Skin of body (tissue), 2 donors: ENCODE data around the gene RPL7A. TPM values are rescaled to one million over a fixed set of nuclear protein-coding genes. Genes with fewer than 3 reads are reported as not detected.
"Not testable (repeated sequence)": the region's sequence is repeated elsewhere in the genome, so short reads cannot be mapped to it uniquely, and the experiment has no call there.

Source experiments
- DNase-seq: peaks from one replicate; lab custom pipeline; 2025; lab: John Stamatoyannopoulos, UW
- total RNA-seq: library from RNA; depleted of rRNA; stranded (reverse); fragments of >200 nt; gene quantifications from one replicate; pipeline ENCODE4 v1.2.3, GENCODE V29; 2014

Gene RPL7A
- total RNA-seq, 1 donor from 2014 or later: 1,486 TPM

DNA sequence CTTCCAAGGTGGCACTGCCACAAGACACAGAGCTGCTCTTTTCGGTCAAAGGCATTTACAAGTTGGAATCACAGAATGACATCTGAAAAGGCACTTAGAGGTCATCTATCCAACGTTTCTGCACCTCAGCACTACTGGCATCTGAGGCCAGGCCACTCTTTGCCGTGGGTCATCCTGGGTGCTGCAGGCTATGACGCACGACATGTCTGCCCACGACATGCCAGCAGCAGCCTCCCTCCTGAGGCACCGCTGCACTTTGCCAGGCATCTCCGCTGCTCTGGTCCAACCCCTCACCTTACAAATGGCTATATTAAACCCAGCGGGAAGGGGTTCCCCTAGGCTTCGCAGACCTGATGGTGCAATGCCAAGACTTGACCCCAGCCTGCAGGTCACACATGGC, 19.8 kb downstream of the RPL7A start:
- DNase-seq: no peak

DNA sequence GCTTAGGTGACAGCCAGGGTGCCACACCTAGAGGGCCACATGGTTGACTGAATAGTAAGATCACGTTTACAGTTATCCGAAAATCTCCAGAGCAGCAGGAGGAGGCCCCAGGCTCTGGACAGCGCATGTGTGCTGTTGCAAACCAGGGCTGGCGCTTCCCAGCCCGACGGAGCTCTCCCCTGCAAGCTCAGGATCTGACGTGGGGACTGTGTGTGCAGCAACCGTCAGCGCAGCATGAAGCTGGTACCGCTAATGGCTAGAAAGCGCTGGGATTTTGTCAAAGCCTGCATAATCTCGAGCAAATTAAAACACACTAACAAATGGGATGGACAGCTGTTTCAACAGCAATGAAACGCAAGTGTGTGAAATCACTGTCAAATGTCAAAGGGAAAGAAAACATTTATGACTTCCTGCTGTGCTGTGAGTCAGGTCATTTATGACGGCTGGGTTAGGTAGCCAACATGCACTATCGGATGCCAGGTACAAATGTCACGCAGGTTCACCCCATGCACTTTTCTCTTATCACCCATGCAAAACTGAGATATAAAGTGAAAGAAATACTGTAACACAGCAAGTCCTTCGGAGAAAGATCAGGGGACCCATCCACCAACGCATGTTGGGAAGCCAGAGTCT, 20.3 kb downstream of the RPL7A start:
- DNase-seq: no peak

DNA sequence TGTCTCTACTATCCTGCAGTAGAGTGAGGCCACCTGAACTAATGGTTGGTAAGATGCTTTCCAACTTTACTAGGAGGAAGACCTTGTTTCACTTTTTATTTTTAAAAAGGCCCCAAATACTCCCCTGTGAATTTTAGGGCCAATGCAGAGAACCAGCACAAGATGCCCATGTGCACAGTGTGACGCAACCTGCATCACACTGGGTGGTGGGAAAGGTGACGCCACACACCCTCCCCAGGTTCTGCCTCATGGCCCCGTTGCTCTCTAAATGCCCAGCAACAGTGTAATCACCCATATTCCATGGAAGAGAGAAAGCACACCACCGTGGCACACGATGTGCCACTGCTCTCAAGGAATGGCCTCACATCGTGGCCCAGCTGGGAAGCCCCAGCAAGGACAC, 21.4 kb downstream of the RPL7A start:
- DNase-seq: no peak

DNA sequence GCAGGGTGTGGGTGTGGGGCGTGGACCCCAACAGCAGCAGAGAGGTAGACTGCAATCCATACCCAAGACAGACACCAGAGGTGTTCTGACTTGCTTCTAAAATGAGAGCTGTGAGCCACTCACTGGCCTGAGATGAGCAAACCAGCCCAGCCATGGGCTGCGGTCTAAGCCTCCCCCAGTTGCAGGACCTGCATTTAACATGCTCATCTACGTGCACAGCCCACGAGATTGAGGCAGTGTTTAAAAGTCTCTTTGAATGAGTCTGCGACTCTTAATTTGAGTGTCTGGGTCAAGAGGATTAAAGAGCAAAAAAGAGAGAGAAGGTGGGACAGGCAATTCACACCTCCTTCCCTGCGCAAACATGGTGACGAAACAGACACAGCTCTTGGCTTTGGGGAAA, 21.9 kb downstream of the RPL7A start:
- DNase-seq: no peak

DNA sequence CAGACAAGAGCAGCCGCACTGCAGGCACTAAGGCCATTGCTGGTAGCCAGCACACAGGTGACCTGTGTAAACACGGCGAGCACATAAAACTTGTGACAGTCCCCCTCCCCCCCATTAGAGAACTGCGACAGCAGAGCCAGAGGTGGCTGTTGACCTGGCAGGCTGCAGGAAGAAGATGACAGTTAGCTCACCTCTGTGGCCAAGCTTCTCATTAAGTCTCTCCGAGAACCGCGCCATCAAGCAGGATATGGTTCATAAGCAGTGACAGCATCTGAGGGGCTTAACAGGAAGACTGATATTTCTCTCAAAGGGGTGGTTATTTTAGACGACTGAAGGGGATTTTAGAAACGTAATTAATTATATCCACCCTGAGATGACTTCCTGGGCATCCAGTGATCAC, 22.7 kb downstream of the RPL7A start:
- no peak for DNase-seq

DNA sequence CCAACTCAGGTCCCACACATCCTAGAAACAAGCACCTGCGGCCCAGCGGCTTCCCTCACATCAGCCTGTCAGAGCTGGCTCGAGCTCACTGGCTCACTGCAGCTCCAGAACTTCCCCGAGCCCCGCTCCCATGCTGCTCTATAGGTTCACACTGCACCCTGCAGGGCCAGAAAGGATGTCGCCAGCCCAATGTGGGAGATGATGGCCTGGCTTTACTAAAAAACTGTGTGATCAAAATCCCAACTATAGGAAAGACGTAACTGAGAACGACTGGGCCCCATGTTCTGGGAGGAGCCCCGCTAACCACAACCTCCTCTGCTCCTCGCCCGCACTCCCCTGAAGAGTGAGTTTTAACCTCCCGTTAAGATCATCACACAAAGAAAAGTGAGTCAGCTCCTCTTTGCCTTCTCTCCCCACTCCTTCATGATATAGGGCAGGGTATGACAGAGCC, 23.3 kb downstream of the RPL7A start:
- DNase-seq: no peak

DNA sequence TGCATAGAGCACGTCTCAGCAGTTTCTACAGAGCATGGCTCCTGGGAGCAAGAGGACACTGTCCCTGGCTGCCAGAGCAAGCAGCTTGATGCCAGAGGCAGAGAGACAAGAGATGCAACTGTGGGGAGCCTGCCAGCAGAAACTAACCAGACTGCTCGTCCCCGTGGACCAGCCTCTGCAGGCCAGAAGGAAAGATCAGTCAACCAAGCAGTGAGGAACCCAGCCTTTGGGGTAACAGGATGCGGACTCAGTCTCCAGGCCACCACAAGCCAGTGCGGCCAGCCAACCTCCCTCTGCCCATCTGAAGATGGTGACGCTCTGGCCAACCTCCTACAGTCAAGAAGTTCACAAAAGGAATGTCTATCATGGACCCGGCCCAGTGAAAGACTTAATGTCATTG, 24.1 kb downstream of the RPL7A start:
- no peak for DNase-seq

DNA sequence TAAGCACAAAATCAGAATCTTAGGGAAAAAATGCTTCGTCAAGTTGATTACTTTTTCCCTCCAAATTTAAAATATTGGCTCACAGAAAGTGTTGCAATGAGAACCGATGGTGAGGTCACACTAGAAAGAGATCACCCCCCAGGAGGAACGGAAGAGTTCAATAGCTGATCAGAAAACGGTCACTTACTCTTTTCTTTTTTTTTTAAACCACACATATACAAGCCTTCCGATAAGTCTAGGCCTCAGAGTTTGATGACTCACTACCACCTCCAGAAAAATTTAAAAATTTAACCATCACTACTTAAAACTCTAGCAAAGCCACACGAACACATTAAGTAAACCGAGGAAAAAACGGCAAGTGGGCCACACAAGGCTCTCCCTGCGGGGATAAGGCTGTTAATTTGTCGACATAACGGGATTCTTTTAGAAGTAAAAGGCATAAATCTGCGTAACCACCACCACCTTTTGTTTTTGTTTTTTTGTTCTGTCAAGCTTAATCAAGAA, 26.6 kb downstream of the RPL7A start:
- DNase-seq: no peak

DNA sequence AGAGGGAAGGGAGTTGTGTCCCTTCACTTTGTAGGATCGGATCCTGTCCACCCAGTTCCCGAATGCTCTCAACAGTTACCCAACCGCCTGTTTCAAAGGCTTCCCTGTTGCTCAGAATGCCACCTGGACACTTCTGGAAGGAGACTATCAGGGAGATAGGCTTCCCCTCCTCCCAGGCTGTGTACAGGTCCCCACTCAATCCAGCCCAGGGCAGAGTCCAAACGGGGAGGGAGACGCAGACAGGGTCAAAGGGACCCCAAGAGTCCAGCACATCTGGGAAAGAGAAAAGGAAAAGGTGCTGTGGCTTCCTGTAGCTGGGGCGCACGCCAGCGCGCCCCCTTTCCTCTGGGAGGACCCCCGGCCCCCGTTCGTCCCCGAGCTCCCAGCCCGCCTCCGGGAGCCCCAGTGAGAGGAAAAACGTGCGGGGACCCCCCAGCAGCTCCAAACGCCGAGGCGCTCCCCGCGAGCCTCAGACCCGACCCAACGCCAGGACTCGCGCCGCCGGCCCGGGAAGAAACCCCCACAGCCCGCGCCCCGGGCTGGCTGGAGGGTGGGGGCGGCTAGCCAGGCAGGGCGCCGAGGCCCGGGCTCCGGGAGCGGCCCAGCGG, 27.2 kb downstream of the RPL7A start:
- DNase-seq: no peak

DNA sequence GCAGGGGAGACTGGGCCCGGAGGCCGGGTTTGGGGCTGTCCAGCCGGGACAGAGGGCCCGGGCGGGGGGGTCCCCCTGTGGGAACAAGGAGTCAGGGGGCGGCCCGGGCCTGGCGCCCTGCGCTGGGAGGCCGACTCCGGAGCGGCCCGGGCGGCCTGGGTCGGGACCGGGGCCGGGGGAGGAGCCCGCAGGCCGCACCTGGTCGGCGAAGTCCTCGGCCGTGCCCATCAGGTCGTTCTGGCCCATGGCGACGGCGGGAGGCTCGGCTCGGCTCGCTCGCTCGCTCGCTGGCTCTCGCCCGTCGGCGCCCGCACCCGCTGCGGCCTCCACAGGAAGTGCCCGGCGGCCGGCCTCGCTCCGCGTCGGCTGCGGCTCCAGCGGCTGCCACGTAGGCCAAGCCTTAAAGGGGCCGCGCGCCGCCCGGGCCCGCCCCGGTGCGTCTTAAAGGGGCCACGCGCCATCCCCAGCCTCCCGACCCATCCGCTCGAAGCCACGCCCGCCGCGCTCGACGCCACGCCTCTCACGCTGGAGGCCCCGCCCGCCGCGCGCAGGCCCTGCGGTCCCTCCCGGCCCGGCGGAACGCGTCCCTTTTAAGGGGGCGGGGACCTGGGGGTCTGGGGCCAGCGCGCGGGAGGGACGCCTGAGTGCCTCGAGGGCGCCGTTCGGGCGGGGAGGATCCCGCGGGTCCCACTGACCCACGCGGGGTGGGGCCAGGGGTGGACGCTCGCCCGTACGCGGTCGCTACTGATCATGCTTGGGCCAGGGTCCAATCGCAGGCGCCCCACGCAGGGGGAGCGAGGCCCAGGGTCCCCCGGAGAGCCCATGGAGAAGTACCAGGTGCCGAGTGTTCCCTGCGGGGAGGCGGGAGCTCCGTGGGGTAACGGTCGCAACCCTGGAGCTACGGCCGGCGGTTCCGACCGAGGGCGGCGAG, 28.0 kb downstream of the RPL7A start, which contains the start of the genes STKLD1 and SURF4:
STKLD1 (plus strand) TSS at position 643 of the 931 bp plus-strand sequence; CDS start at position 751, 108 bp downstream.
SURF4 (minus strand) TSS at position 337 of the 931 bp plus-strand sequence; CDS start at position 246, 91 bp downstream.
- peak; percentile 94 for DNase-seq

DNA sequence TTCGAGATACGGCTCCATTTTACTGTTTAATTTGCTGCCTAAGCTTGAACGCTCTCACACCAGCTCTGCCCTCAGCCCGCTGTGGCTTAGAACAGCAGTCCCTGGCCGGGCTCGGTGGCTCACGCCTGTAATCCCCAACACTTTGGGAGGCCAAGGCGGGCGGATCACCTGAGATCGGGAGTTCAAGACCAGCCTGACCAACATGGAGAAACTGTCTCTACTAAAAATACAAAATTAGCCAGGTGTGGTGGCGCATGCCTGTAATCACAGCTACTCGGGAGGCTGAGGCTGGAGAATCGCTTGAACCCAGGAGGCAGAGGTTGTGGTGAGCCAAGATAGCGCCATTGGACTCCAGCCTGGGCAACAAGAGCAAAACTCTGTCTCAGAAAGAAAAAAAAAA, 29.3 kb downstream of the RPL7A start:
- not testable (repeated sequence) for DNase-seq

DNA sequence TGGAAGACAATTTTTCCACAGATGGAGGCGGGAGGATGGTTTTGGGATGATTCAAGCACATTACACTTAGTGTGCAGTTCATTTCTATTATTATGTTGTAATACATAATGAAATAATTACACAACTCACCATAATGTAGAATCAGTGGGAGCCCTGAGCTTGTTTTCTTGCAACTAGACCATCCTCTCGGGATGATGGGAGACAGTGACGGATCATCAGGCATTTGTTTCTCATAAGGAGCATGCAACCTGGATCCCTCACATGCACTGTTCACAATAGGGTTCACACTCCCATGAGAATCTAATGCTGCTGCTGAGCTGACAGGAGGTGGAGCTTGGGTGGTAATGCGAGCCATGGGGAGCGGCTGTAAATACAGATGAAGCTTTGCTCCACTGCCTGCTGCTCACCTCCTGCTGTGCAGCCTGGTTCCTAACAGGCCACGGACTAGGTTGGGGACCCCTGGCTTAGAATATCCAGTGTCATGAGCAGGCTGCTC, 29.8 kb downstream of the RPL7A start:
- peak; percentile 83 for DNase-seq

DNA sequence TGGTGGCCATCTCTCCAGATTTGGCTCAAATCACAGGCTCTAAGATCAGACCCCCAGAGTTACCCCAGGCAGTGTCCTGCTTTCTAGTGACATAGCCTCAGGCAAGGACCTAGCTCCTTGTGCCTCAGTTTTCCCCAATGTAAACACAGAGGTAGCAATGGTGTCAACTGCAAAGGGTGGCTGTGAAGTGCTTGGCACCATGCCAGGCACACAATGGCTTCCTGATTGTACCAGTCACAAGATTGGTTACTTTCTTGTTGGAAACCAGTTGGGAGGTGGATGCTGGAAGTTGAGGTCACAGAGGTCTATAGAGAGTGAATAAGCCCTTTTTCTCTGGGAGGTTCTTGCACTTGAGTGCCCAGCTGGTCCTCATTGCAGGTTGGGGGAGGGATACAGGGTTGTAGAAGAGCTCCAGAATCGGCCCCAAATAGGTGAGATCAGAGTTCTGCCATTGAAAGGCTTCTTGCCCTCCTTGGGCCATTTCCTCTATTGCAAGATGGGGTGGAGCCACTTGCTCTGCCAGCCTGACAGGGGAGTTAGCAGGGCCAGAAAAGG, 30.5 kb downstream of the RPL7A start:
- DNase-seq: no peak

DNA sequence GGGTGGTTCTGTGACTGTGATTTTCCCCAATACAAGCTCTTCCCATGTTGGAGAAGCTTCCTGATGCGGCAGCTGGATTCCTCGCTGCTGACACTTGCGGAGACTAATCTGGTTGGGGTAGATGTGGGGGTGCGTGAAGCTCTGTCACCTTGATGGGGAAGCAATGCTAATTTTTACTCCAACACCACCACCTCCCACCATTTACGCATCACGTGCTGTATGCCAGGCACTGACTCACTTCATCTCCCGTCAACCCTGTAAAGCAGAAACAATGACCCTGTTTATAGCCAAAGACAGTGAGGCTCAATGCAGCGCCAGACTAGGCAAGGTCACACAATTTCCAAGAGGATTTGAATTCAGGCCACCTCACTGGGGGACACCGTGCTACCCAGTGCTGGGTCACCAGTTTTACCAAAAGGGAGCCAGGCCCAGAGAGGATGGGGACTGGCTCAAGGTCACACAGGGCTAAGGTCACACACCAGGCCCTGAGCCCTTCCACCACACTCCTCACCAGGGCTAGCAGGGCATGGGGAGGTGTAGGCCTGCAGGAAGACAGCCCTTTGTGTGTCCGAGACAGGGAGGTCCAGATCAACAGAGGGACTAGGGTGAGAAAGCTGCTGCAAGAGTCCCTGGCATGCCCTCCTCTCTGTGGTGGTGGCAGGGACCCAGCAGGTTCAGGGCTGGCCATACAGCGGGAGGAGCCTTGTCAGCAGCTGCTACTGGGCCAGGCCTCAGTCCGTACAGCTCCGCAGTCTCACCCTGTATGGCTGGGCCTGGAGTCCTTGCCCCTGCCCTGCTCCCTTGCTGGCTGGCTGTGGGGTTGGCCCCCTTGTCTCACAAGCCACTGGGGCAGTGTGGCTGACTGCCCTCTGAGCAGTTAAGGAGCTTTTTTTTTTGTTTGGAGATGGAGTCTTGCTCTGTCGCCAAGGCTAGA, 31.4 kb downstream of the RPL7A start:
- no peak for DNase-seq

DNA sequence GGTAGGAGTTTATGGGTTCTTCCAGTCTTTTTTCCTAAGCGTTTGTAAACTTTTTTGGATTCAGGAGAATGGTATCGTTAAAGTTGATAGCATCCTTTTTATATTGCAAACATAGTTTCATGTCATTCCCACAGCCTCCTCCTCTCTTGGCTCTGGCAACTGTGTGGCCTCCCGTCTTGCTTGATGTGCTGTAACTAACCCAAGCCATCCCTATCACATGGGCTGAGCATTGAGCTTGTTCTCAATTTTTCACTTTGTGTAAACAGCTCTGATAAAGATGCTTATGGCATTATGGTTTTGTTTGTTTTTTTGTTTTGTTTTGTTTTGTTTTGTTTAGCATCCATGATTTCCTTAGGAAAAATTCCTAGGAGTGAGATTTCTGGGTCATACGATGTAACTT, 32.7 kb downstream of the RPL7A start:
- no peak for DNase-seq

DNA sequence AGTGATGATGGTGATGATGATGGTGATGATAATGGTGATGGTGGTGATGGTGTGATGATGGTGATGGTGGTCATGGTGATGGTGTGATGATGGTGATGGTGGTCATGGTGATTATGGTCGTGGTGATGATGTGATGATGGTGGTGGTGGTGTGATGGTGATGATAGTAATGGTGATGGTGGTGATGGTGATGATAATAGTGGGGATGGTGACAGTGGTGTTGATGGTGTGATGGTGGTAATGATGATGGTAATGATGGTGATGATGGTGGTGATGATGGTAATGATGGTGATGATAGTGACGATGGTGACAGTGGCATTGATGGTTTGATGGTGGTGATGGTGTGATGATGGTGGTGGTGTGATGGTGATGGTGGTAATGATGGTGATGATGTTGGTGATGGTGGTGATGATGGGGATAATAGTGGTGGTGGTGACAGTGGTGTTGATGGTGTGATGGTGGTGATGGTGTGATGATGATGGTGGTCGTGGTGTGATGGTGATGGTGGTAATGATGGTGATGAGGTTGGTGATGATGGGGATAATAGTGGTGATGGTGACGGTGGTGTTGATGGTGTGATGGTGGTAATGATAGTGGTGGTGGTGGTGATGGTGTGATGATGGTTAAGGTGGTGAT, 34.6 kb downstream of the RPL7A start:
- no peak for DNase-seq

DNA sequence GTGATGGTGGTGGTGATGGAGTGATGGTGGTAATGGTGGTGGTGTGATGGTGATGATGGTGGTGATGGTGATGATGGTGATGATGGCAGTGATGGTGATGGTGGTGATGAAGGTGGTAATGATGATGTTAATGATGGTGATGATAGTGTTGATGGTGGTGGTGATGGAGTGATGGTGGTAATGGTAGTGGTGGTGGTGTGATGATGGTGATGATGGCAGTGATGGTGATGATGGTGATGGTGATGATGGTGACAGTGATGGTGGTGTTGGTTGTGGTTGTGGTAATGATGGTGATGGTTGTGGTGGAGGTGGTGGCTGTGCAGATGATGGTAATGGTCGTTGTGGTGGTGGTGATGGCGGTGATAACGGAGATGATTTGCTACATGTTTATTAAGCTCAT, 35.4 kb downstream of the RPL7A start:
- no peak for DNase-seq

DNA sequence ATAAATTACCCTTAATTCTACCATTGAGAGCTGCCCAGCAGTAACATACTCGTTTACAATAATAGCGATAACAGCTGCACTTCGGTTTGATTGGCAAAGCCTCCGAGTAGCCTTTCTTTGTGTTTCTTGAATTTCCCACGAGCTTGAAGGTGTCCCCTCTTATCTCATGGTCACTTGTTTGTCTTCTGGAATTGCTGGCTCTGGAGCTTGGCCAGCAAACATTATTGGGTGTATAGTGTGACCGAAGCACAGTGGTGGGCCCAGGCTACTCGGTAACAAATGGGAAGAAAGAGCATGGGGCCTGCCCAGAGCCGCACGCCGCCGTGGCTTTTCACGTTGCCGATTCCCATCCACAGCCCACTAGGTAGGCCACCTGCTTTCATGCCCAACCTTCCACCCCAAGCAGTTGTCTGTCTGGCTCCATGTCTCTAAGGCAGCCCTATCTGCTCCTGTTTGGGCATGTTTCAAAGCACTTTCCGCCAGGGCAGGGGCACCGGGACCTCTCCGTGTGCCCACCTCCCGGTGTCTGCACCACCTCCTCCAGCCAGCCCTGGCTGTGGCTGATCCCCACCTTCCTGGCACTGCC, 36.8 kb downstream of the RPL7A start:
- DNase-seq: no peak

DNA sequence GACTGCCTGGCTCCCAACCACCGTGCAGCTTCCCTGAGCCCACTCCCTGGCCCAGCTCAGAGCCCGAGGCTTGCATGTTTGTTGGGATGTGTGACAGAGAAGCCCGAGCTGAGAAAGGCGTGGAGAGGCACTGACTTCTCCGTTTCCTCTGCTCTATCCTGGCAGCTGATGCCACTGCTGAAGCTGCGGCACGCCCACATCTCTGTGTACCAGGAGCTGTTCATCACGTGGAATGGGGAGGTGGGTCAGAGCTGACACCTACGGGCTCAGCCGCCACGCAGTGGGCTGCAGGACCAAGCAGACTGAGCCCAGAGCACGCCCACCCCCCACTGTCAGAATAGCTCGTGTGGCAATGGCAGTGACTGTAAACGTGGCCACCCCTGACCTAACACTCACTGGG, 37.4 kb downstream of the RPL7A start:
- DNase-seq: no peak
